ENCODE measurements around the gene PLCD4. TPM values are rescaled to one million over a fixed set of nuclear protein-coding genes. Genes with fewer than 3 reads are reported as not detected.

PLCD4 gene
- total RNA-seq, 1 donor from 2014 or later: 0.86 TPM

- TF ChIP-seq EZH2 (IDR thresholded peaks at IDR 0.05; ENCODE audit: insufficient read depth, low read length) (no peak), CTCF (IDR thresholded peaks at IDR 0.05; ENCODE audit: insufficient read depth, low read depth, low read length) (no peak)
- FAIRE-seq (no peak), DNase-seq (ENCODE audit: low read depth) (peak; percentile 51)
- Mint-ChIP-seq H3K27me3 (ENCODE audit: low read depth, unreplicated experiment) (no peaks in the 10 kb centered on the region), H3K9me3 (ENCODE audit: unreplicated experiment) (no peaks in the 10 kb centered on the region), H3K4me3 (ENCODE audit: unreplicated experiment) (peak overlapping the region; percentile 94), H3K27ac (ENCODE audit: unreplicated experiment) (peak overlapping the region; percentile 90), H3K4me1 (ENCODE audit: low read depth, unreplicated experiment) (peaks cover 10% of the 10 kb centered on the region), H3K36me3 (ENCODE audit: low read depth, unreplicated experiment) (no peaks in the 10 kb centered on the region)
- Histone ChIP-seq H3K4me2 (ENCODE audit: low read length) (peak overlapping the region; percentile 96), H3K79me2 (ENCODE audit: insufficient read depth, low read length) (peaks cover 98% of the 10 kb centered on the region), H3K36me3 (ENCODE audit: insufficient read depth, low read length) (peaks cover 15% of the 10 kb centered on the region), H2AFZ (ENCODE audit: low read depth, low read length) (peak overlapping the region; percentile 6), H3K9ac (ENCODE audit: low read length) (peak overlapping the region; percentile 96), H3K4me1 (ENCODE audit: insufficient read depth, low read length) (peaks cover 9% of the 10 kb centered on the region), H3K27ac (ENCODE audit: low read depth, low read length) (peak overlapping the region; percentile 96), H3K27me3 (ENCODE audit: insufficient read depth, low read length) (no peaks in the 10 kb centered on the region), H3K9me3 (ENCODE audit: insufficient read depth, low read depth, low read length) (no peaks in the 10 kb centered on the region), H4K20me1 (ENCODE audit: insufficient read depth, low read length) (peaks cover 15% of the 10 kb centered on the region), H3K4me3 (ENCODE audit: insufficient read depth, low read depth, low read length) (peak overlapping the region; percentile 88)
These were observed 37.8 kb upstream of the PLCD4 start for GRCh38 chr2:218569661-218570500.

DNA sequence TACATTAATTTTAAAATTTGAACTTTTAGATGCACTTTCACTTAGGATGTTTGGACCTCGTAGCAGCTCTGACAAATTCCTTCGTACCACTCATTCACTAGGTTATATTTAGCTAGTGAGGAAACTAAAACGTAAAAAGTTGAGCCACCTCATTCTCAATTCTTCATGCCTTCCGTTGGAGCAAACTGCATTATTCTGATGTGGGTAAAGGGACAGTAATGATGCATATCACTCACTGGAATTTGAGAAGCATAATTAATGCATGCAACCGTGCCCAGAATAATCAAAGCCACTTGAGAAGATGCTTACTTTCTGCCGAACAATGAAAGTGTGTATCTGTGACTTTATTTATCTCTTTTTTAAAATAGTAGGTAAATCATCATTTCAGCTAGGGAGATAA, 36.8 kb upstream of the PLCD4 start:
- peaks cover 15% of the 10 kb centered on the region for H3K36me3 ChIP-seq (ENCODE audit: insufficient read depth, low read length)
- no peaks in the 10 kb centered on the region for H3K27me3 ChIP-seq (ENCODE audit: insufficient read depth, low read length)
- peak overlapping the region; percentile 88 for H3K4me3 ChIP-seq (ENCODE audit: insufficient read depth, low read depth, low read length)
- H3K79me2 ChIP-seq (ENCODE audit: insufficient read depth, low read length): peaks cover 97% of the 10 kb centered on the region
- Mint-ChIP-seq H3K27ac (ENCODE audit: unreplicated experiment) (no peak overlapping the region), H3K36me3 (ENCODE audit: low read depth, unreplicated experiment) (no peaks in the 10 kb centered on the region), H3K9me3 (ENCODE audit: unreplicated experiment) (no peaks in the 10 kb centered on the region), H3K4me1 (ENCODE audit: low read depth, unreplicated experiment) (peaks cover 10% of the 10 kb centered on the region), H3K27me3 (ENCODE audit: low read depth, unreplicated experiment) (no peaks in the 10 kb centered on the region), H3K4me3 (ENCODE audit: unreplicated experiment) (peak overlapping the region; percentile 94)
- peak overlapping the region; percentile 96 for H3K27ac ChIP-seq (ENCODE audit: low read depth, low read length)
- no peak overlapping the region for H2AFZ ChIP-seq (ENCODE audit: low read depth, low read length)
- H4K20me1 ChIP-seq (ENCODE audit: insufficient read depth, low read length): peaks cover 20% of the 10 kb centered on the region
- no peak for FAIRE-seq
- peak; percentile 48 for DNase-seq (ENCODE audit: low read depth)
- H3K4me1 ChIP-seq (ENCODE audit: insufficient read depth, low read length): peaks cover 9% of the 10 kb centered on the region
- no peaks in the 10 kb centered on the region for H3K9me3 ChIP-seq (ENCODE audit: insufficient read depth, low read depth, low read length)
- H3K4me2 ChIP-seq (ENCODE audit: low read length): peak overlapping the region; percentile 96
- peak overlapping the region; percentile 96 for H3K9ac ChIP-seq (ENCODE audit: low read length)
- TF ChIP-seq CTCF (IDR thresholded peaks at IDR 0.05; ENCODE audit: insufficient read depth, low read depth, low read length): no peak
- no peak for TF ChIP-seq EZH2 (IDR thresholded peaks at IDR 0.05; ENCODE audit: insufficient read depth, low read length)

GRCh38 chr2:218576854-218577253, 30.8 kb upstream of the PLCD4 start:
- TF ChIP-seq EZH2 (IDR thresholded peaks at IDR 0.05; ENCODE audit: insufficient read depth, low read length) (no peak), CTCF (IDR thresholded peaks at IDR 0.05; ENCODE audit: insufficient read depth, low read depth, low read length) (no peak)
- H3K27me3 Mint-ChIP-seq (ENCODE audit: low read depth, unreplicated experiment): no peaks in the 10 kb centered on the region
- peaks cover 4% of the 10 kb centered on the region for H3K36me3 Mint-ChIP-seq (ENCODE audit: low read depth, unreplicated experiment)
- H3K36me3 ChIP-seq (ENCODE audit: insufficient read depth, low read length): peaks cover 15% of the 10 kb centered on the region
- no peaks in the 10 kb centered on the region for H3K9me3 Mint-ChIP-seq (ENCODE audit: unreplicated experiment)
- DNase-seq (ENCODE audit: low read depth) (no peak), FAIRE-seq (no peak)
- no peak overlapping the region for H3K27ac ChIP-seq (ENCODE audit: low read depth, low read length)
- H3K9me3 ChIP-seq (ENCODE audit: insufficient read depth, low read depth, low read length): no peaks in the 10 kb centered on the region
- peaks cover 89% of the 10 kb centered on the region for H3K79me2 ChIP-seq (ENCODE audit: insufficient read depth, low read length)
- peaks cover 43% of the 10 kb centered on the region for H4K20me1 ChIP-seq (ENCODE audit: insufficient read depth, low read length)
- H3K9ac ChIP-seq (ENCODE audit: low read length): no peak overlapping the region
- no peak overlapping the region for H3K4me2 ChIP-seq (ENCODE audit: low read length)
- no peaks in the 10 kb centered on the region for H3K27me3 ChIP-seq (ENCODE audit: insufficient read depth, low read length)
- no peak overlapping the region for H3K27ac Mint-ChIP-seq (ENCODE audit: unreplicated experiment)
- H3K4me3 Mint-ChIP-seq (ENCODE audit: unreplicated experiment): no peak overlapping the region
- no peak overlapping the region for H2AFZ ChIP-seq (ENCODE audit: low read depth, low read length)
- H3K4me1 Mint-ChIP-seq (ENCODE audit: low read depth, unreplicated experiment): peaks cover under 1% of the 10 kb centered on the region
- no peak overlapping the region for H3K4me3 ChIP-seq (ENCODE audit: insufficient read depth, low read depth, low read length)
- peaks cover 3% of the 10 kb centered on the region for H3K4me1 ChIP-seq (ENCODE audit: insufficient read depth, low read length)

Measured in astrocyte (in vitro differentiated cells and primary cell).